NCI-H146 treated with DMSO at 0.1 percent for 48 hours (cell line): ENCODE measurements around the gene PHETA1.

Source experiments
- DNase-seq: peaks from one replicate; lab custom pipeline; 2025; ENCODE audit not compliant: unreplicated experiment; lab: John Stamatoyannopoulos, UW

The PHETA1 gene

GRCh38 chr12:111327474-111327873, 41.4 kb downstream of the PHETA1 start:
- DNase-seq: no peak

- DNase-seq: no peak
Measured at GRCh38 chr12:111322336-111323250, 46.3 kb downstream of the PHETA1 start.

- no peak for DNase-seq
Measured at GRCh38 chr12:111321317-111321716, 47.6 kb downstream of the PHETA1 start.

- DNase-seq: no peak
Measured at GRCh38 chr12:111320258-111321050, 48.4 kb downstream of the PHETA1 start.

GRCh38 chr12:111319600-111320257, 49.2 kb downstream of the PHETA1 start:
- no peak for DNase-seq

- DNase-seq: no peak
Measured at GRCh38 chr12:111318450-111318849, 50.4 kb downstream of the PHETA1 start.

- DNase-seq: no peak
Measured at GRCh38 chr12:111316671-111317070, 52.2 kb downstream of the PHETA1 start.

- no peak for DNase-seq
Measured at GRCh38 chr12:111314953-111315539, 53.8 kb downstream of the PHETA1 start.

- DNase-seq: peak; percentile 39
Measured at GRCh38 chr12:111313833-111314259, 55.0 kb downstream of the PHETA1 start.

- DNase-seq: no peak
Measured at GRCh38 chr12:111312708-111313107, 56.2 kb downstream of the PHETA1 start.

- DNase-seq: no peak
Measured at GRCh38 chr12:111312016-111312415, 56.9 kb downstream of the PHETA1 start.

GRCh38 chr12:111311011-111311410, 57.9 kb downstream of the PHETA1 start:
- no peak for DNase-seq
